Measurements from ENCODE around the gene ARID1B.

ARID1B gene

GRCh38 chr6:156773935-156774852 is 3.0 kb upstream of the ARID1B start:
- Histone ChIP-seq H3K9me2 (replicated peaks; ENCODE audit: insufficient read depth, low read length) (no peaks in the 10 kb centered on the region), H3F3A (ENCODE audit: insufficient read depth) (peaks cover 14% of the 10 kb centered on the region), H4K20me1 (ENCODE audit: low read depth, low read length) (no peaks in the 10 kb centered on the region), H3K79me2 (ENCODE audit: insufficient read depth, low read length) (no peaks in the 10 kb centered on the region), H3K27me3 (ENCODE audit: low read length) (no peaks in the 10 kb centered on the region), H3K4me2 (ENCODE audit: low read depth, low read length, poor library complexity, severe bottlenecking) (no peak overlapping the region), H3K9ac (ENCODE audit: low read length) (no peak overlapping the region), H3K9me3 (ENCODE audit: insufficient read depth, low read length) (no peaks in the 10 kb centered on the region), H3K4me3 (ENCODE audit: insufficient read depth, low read length, poor library complexity, severe bottlenecking) (no peak overlapping the region), H3K27ac (ENCODE audit: low read depth, low read length) (no peak overlapping the region), H2AFZ (ENCODE audit: low read depth, low read length, severe bottlenecking) (no peak overlapping the region), H3K36me3 (ENCODE audit: low read length) (no peaks in the 10 kb centered on the region)
- TF ChIP-seq EZH2phosphoT487 (conservative IDR thresholded peaks at IDR 0.05; ENCODE audit: low read length) (no peak), CTCF (IDR thresholded peaks at IDR 0.05; ENCODE audit: insufficient read depth, low read length, poor library complexity, severe bottlenecking) (no peak)

- H3K9me2 ChIP-seq (replicated peaks; ENCODE audit: insufficient read depth, low read length): no peaks in the 10 kb centered on the region
- TF ChIP-seq CTCF (IDR thresholded peaks at IDR 0.05; ENCODE audit: insufficient read depth, low read length, poor library complexity, severe bottlenecking) (no peak), EZH2phosphoT487 (conservative IDR thresholded peaks at IDR 0.05; ENCODE audit: low read length) (no peak)
- no peak overlapping the region for H3K4me3 ChIP-seq (ENCODE audit: insufficient read depth, low read length, poor library complexity, severe bottlenecking)
- no peak overlapping the region for H3K27ac ChIP-seq (ENCODE audit: low read depth, low read length)
- no peak overlapping the region for H3K9ac ChIP-seq (ENCODE audit: low read length)
- H3K9me3 ChIP-seq (ENCODE audit: insufficient read depth, low read length): no peaks in the 10 kb centered on the region
- H3K36me3 ChIP-seq (ENCODE audit: low read length): no peaks in the 10 kb centered on the region
- H3K27me3 ChIP-seq (ENCODE audit: low read length): no peaks in the 10 kb centered on the region
- no peak overlapping the region for H3K4me2 ChIP-seq (ENCODE audit: low read depth, low read length, poor library complexity, severe bottlenecking)
- H3K79me2 ChIP-seq (ENCODE audit: insufficient read depth, low read length): peaks cover 3% of the 10 kb centered on the region
- no peaks in the 10 kb centered on the region for H4K20me1 ChIP-seq (ENCODE audit: low read depth, low read length)
- no peak overlapping the region for H2AFZ ChIP-seq (ENCODE audit: low read depth, low read length, severe bottlenecking)
- H3F3A ChIP-seq (ENCODE audit: insufficient read depth): peaks cover 14% of the 10 kb centered on the region
Observed at GRCh38 chr6:156774863-156775405, 2.2 kb upstream of the ARID1B start.

- Histone ChIP-seq H3K27me3 (ENCODE audit: low read length) (no peaks in the 10 kb centered on the region), H3K4me3 (ENCODE audit: insufficient read depth, low read length, poor library complexity, severe bottlenecking) (no peak overlapping the region), H3K79me2 (ENCODE audit: insufficient read depth, low read length) (peaks cover 11% of the 10 kb centered on the region), H3K9me2 (replicated peaks; ENCODE audit: insufficient read depth, low read length) (no peaks in the 10 kb centered on the region), H2AFZ (ENCODE audit: low read depth, low read length, severe bottlenecking) (no peak overlapping the region), H3K36me3 (ENCODE audit: low read length) (no peaks in the 10 kb centered on the region), H4K20me1 (ENCODE audit: low read depth, low read length) (0 out of 2 replicates have a peak, but pooled peaks cover under 1% of the 10 kb centered on the region), H3K9me3 (ENCODE audit: insufficient read depth, low read length) (no peaks in the 10 kb centered on the region), H3F3A (ENCODE audit: insufficient read depth) (peaks cover 15% of the 10 kb centered on the region), H3K4me2 (ENCODE audit: low read depth, low read length, poor library complexity, severe bottlenecking) (no peak overlapping the region), H3K27ac (ENCODE audit: low read depth, low read length) (no peak overlapping the region), H3K9ac (ENCODE audit: low read length) (no peak overlapping the region)
- TF ChIP-seq EZH2phosphoT487 (conservative IDR thresholded peaks at IDR 0.05; ENCODE audit: low read length) (no peak), CTCF (IDR thresholded peaks at IDR 0.05; ENCODE audit: insufficient read depth, low read length, poor library complexity, severe bottlenecking) (no peak)
Observed at GRCh38 chr6:156775717-156776116, 1.5 kb upstream of the ARID1B start.
